Aorta (tissue), 5 donors: ENCODE measurements around the gene LAMA3. TPM values are rescaled to one million over a fixed set of nuclear protein-coding genes. Genes with fewer than 3 reads are reported as not detected.

ENCODE experiments used
- ATAC-seq: fragments of 200-7000 bp; cut with Tn5 transposase; one replicate; pipeline ENCODE4 v1.9.1; 2022; ENCODE audit warnings: moderate library complexity; ENCODE audit not compliant: low FRiP score
- DNase-seq, 2 donors: peaks; one replicate each; pipeline ENCODE4 v3.0.0-alpha.2; 2020
- H3K27ac ChIP-seq, 2 donors: one replicate each; pipeline ENCODE4 v1.5.1; 2013; ENCODE audit warnings: low read length in 2 of 2, mild to moderate bottlenecking in 2 of 2, moderate library complexity in 2 of 2, control low read depth in 1 of 2, inconsistent platforms in 1 of 2, low read depth in 1 of 2
- H3K27me3 ChIP-seq, 2 donors: one replicate each; pipeline ENCODE4 v1.6.1; 2013; ENCODE audit warnings: control low read depth in 1 of 2, low read length in 1 of 2, mild to moderate bottlenecking in 1 of 2, moderate library complexity in 1 of 2; ENCODE audit not compliant: insufficient read depth in 2 of 2, control insufficient read depth in 1 of 2
- H3K36me3 ChIP-seq, 2 donors: one replicate each; pipeline ENCODE4 v1.6.1; 2013; ENCODE audit warnings: control low read depth in 1 of 2, low read length in 1 of 2, mild to moderate bottlenecking in 1 of 2; ENCODE audit not compliant: insufficient read depth in 2 of 2, control insufficient read depth in 1 of 2
- H3K4me1 ChIP-seq, 2 donors: one replicate each; pipeline ENCODE4 v1.6.1; 2013; ENCODE audit warnings: low read length in 2 of 2, control low read depth in 1 of 2, mild to moderate bottlenecking in 1 of 2, moderate library complexity in 1 of 2; ENCODE audit not compliant: insufficient read depth in 2 of 2, control insufficient read depth in 1 of 2
- H3K4me3 ChIP-seq, 2 donors: one replicate each; pipeline ENCODE4 v1.5.1; 2013; ENCODE audit warnings: low read length in 2 of 2, control low read depth in 1 of 2, mild to moderate bottlenecking in 1 of 2
- H3K9me3 ChIP-seq: one replicate; pipeline ENCODE4 v1.6.1; 2013; ENCODE audit warnings: mild to moderate bottlenecking, low read length; ENCODE audit not compliant: control insufficient read depth
- WGBS, 2 donors: extraction: QIAGEN DNeasy Blood & Tissue Kit; methylation state at CpG; one replicate each; pipeline ENCODE4 v1.1.7; 2013; 5-methylcytosine and 5-hydroxymethylcytosine counted together
- intact Hi-C, 2 donors: fragments of 100-400 bp; cut with DNase I; formaldehyde crosslinking; loops; one replicate each; pipeline versions ENCODE4 v1.14.2 to v1.15.0; 2022
- polyA plus RNA-seq, 2 donors: library from polyadenylated mRNA; stranded (reverse); fragments of 200-250 nt; gene quantifications; one replicate each; pipeline ENCODE4 v1.2.3, GENCODE V29; 2013
- total RNA-seq, 2 donors: library from RNA; stranded (reverse); fragmentation: NEBNext Ultra II Directional; extraction: Animal tissue kit (Norgen Biotek cat#: 25700); gene quantifications; one replicate each; pipeline ENCODE4 v1.2.1, GENCODE V29; 2021
- donor health status: healthy with polysubstance abuse.
- donor health status: Bipolar disorder and iron deficiency.
- donor health status: DM: no; HTN: no; CAD: no.
- donor health status: DM: no; HTN: no; CAD: no.
- donor health status: DM: yes; HTN: yes; CAD: no.

LAMA3 gene
- total and polyA plus RNA-seq, 4 donors: 3.4 to 29.0 (median 17.6) TPM

DNA sequence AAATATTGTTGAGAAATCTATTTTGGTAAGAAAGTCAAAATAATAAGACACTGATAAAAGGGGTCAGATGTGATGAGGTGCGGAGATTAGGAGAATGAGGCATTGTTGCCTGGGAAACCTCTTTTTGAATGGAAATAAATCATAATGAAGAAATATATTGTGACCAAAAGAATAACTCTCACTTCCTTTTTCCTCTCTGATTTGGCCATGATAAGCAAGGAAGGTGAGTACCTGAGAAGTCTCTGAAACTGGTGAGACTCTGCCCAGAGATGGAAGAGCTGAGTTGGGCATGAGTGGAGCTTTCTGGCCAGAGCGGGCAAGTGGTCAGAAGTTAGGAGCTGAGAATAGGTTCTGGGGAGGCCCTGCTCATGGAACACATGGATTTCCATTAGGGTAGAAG lies 11.8 kb downstream of the LAMA3 start:
- no peaks in the 10 kb centered on the region for H3K36me3 ChIP-seq
- 45 to 48% methylated on average over 2 of the region's 2 CpGs for WGBS, 2 donors
- H3K27ac ChIP-seq: no peak overlapping the region
- intact Hi-C loops: no loop called here
- ATAC-seq: no peak
- H3K27me3 ChIP-seq: no peaks in the 10 kb centered on the region
- no peaks in the 10 kb centered on the region for H3K9me3 ChIP-seq
- no peaks in the 10 kb centered on the region for H3K4me1 ChIP-seq
- DNase-seq: no peak
- no peak overlapping the region for H3K4me3 ChIP-seq

DNA sequence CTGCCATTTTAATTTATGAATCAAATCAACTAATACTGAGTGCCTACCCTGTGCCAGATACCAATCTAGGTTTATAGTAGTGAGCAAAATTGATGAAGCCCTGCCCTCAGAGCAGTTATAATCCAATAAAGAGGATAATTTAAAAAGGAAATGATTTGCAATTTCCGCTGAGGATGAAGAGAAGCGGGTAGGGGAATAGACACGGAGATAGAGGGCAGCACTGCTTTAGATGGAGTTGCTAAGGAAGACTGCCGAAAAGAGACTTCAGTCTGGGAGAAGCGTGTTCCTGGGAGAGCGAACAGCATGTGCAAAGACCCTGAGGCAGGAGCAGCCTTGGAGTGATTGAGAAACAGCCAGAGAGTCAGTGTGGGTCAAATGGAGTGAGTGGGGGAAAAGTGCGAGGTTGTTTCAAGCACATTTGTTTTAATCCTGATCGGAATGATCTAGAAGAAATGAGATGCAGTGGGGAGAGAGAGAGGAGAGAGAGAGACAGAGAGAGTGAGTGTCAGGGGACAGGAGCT lies 12.4 kb downstream of the LAMA3 start:
- no peak for DNase-seq
- H3K27me3 ChIP-seq: no peaks in the 10 kb centered on the region
- H3K36me3 ChIP-seq: no peaks in the 10 kb centered on the region
- H3K4me1 ChIP-seq: no peaks in the 10 kb centered on the region
- intact Hi-C loops: no loop called here
- no peak for ATAC-seq
- no peak overlapping the region for H3K4me3 ChIP-seq
- no peak overlapping the region for H3K27ac ChIP-seq
- 89 to 92% methylated on average over 8 of the region's 8 CpGs for WGBS, 2 donors
- no peaks in the 10 kb centered on the region for H3K9me3 ChIP-seq

DNA sequence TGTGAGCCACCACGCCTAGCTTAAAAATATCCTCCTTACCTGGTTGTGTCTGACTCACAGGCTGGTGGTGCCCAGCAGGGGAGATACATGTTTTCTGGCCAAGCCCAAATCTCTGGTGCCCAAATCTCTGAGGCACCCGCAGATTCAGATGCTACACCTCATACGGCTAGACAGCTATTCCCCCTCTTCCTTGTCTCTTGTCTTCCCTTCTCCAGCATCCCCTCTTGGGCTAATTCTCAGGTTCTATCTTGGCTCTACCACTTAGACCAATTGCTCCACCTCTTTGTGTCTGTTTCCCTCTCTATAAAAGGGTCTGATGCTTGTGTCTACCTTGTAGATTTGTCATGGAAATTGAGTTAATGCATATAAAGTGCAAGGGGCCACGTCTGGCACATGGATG lies 13.4 kb downstream of the LAMA3 start:
- H3K27ac ChIP-seq: no peak overlapping the region
- H3K27me3 ChIP-seq: no peaks in the 10 kb centered on the region
- intact Hi-C loops: no loop called here
- DNase-seq (no peak), ATAC-seq (no peak)
- no peaks in the 10 kb centered on the region for H3K4me1 ChIP-seq
- no peaks in the 10 kb centered on the region for H3K36me3 ChIP-seq
- WGBS, 2 donors: 85 to 86% methylated on average over 4 of the region's 4 CpGs
- no peak overlapping the region for H3K4me3 ChIP-seq
- peaks cover 4% of the 10 kb centered on the region for H3K9me3 ChIP-seq

DNA sequence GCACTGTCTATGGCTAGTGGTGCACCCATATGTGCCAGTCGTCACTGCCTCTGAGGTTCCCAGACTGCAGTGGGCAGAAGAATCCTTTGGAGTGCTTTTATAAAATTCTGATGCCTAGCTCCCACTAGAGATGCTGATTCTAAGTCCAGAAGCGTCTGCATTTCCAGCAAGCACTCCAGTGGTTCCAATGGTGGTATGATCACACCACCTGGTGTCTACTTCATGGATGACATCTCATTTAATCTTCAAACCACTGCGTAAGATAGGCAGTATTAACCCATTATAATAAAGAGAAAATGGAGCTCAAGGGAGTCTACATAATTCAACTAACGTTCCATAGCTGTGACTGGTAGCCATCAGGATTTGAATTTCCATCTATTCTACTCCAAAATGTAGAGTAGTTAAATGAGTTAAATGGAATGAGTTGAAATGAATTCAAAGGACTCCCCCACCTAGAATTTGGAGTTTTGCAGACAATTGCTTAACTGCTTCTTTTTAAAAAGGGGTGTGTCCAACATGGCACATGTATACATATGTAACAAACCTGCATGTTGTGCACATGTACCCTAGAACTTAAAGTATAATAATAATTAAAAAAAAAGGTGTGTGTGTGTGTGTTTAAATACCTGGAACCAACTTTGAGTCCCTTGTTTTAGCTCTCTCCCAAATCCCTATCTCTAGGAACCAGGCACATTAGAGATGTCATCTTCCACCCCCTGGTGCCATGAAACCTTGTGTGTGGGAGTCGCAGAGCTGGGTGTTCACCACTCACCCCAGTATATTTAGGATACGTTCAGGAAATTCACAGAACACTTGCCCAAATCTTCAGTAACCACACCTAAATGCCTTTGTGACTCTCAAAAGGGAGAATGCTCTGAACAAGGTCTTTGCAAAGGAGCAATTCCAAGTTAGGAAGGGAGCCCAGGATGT lies 14.1 kb downstream of the LAMA3 start:
- Histone ChIP-seq H3K27me3 (no peaks in the 10 kb centered on the region), H3K9me3 (peaks cover 4% of the 10 kb centered on the region), H3K27ac (no peak overlapping the region), H3K36me3 (no peaks in the 10 kb centered on the region), H3K4me3 (no peak overlapping the region), H3K4me1 (no peaks in the 10 kb centered on the region)
- DNase-seq (no peak), ATAC-seq (peak; percentile 75)
- intact Hi-C loops: no loop called here
- 55 to 60% methylated on average over 6 of the region's 6 CpGs for WGBS, 2 donors

DNA sequence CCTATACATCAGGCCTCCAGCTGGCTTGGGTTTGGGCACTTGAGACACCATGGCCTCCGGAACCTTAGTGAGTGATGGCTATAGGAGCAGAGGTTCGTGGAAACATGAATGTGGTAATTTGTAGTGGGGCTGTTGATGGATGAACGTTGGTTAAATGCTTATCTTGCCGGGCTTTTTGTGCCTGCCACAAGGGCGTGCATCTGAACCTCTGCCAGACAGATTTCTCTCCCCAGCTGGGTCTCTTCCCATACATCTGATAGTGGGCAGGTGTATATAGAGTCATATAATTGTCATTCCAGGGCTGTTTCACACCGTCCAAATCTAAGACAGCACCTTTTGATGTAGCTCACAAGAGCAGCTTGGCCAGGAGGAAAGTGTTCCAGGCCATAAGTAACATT lies 14.7 kb downstream of the LAMA3 start:
- Histone ChIP-seq H3K27me3 (no peaks in the 10 kb centered on the region), H3K36me3 (no peaks in the 10 kb centered on the region), H3K9me3 (peaks cover 4% of the 10 kb centered on the region), H3K4me1 (no peaks in the 10 kb centered on the region), H3K27ac (no peak overlapping the region), H3K4me3 (no peak overlapping the region)
- DNase-seq (no peak), ATAC-seq (no peak)
- intact Hi-C loops: no loop called here
- WGBS, 2 donors: 48 to 63% methylated on average over 6 of the region's 6 CpGs

DNA sequence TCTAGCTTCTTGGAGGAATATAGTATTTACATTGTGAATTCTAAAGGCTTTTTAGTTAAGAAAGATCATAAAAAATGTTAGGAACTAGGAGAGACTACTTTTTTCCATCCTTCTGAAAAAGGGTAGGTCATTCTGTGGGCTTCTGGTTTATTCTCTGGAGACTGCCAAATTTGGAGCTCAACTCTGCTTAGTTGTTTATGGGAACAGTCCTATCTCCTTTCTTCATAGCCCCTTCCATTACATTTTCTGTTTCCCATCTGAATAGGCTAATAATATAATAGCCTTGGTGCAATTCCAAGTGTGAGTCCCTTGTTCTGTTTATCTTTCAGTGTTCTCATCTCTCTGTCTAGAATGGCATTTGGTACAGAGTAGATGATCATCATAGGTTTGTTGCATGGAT lies 15.6 kb downstream of the LAMA3 start:
- no peak overlapping the region for H3K27ac ChIP-seq
- H3K27me3 ChIP-seq: no peaks in the 10 kb centered on the region
- H3K9me3 ChIP-seq: peaks cover 4% of the 10 kb centered on the region
- intact Hi-C loops: no loop called here
- DNase-seq: no peak
- H3K36me3 ChIP-seq: no peaks in the 10 kb centered on the region
- H3K4me1 ChIP-seq: no peaks in the 10 kb centered on the region
- ATAC-seq: no peak
- no peak overlapping the region for H3K4me3 ChIP-seq

DNA sequence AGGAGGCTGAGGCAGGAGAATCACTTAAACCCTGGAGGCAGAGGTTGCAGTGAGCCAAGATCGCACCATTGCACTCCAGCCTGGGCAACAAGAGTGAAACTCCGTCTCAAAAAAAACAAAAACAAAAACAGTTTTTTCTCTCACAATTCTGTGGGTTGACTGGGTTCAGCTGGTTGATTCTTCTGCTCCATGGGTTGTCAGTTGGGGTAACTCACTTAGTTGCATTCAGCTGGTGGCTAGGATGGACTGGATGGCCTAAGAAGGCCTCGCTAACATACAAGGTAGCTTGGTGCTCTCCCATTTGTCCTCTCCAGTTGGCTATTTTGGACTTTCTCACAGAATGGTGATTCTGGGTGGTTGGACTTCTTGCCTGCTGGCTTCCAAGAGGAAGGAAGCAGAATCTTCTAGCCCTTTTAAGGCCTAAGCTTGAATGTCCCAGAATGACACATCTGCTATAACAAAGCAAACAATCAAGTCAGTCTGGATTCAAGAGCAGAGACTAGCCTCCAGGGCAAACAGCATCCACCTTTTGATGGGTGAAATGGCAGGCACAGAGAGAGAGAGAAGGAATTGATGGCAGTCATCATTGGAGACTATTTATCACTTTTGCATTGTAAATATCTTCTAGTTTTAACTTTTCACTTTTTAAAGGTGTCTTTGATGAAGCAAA lies 17.9 kb downstream of the LAMA3 start:
- intact Hi-C loops: no loop called here
- DNase-seq (no peak), ATAC-seq (no peak)
- H3K27ac ChIP-seq: no peak overlapping the region
- H3K4me3 ChIP-seq: no peak overlapping the region
- H3K4me1 ChIP-seq: no peaks in the 10 kb centered on the region
- peaks cover 4% of the 10 kb centered on the region for H3K9me3 ChIP-seq
- no peaks in the 10 kb centered on the region for H3K36me3 ChIP-seq
- no peaks in the 10 kb centered on the region for H3K27me3 ChIP-seq
- 92 to 97% methylated on average over 3 of the region's 3 CpGs for WGBS, 2 donors

DNA sequence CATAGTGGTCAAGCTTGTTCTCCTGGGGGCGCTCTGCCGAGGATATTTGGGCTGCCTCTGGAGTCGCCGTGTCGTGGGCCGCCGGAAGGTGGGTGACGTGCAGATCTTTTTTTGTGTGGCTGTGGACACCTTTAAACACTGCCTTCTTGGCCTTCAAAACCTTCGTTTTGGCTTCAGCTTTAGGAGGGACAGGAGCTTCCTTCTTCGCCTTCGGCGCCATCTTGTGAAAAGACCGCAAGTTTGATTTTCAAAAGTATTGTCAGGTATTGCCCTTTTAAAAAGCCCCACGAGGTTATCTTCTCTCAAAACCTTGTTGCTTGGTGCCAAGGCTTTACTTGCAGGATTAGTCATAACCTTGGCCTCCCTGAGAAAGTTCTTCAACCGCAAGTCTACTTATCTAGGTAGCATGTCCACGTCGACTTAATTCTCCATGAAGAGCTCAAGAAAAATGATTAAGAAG lies 20.8 kb downstream of the LAMA3 start:
- DNase-seq (no peak), ATAC-seq (no peak)
- Histone ChIP-seq H3K4me1 (no peaks in the 10 kb centered on the region), H3K9me3 (peaks cover 4% of the 10 kb centered on the region), H3K27ac (no peak overlapping the region), H3K4me3 (no peak overlapping the region), H3K36me3 (no peaks in the 10 kb centered on the region), H3K27me3 (no peaks in the 10 kb centered on the region)
- intact Hi-C loops: no loop called here
- WGBS, 2 donors: 85 to 87% methylated on average over 17 of the region's 17 CpGs
